Fibroblast of skin of back (primary cell): ENCODE measurements around the gene DQX1. TPM values are rescaled to one million over a fixed set of nuclear protein-coding genes. Genes with fewer than 3 reads are reported as not detected.
A peak's percentile ranks its signal among the peaks of the same experiment; 100 is the strongest.
"Not testable (repeated sequence)": the region's sequence is repeated elsewhere in the genome, so short reads cannot be mapped to it uniquely, and the experiment has no call there.

Source experiments
- DNase-seq: peaks from one replicate; pipeline ENCODE4 v3.0.0-alpha.2; 2013
- polyA plus RNA-seq, 2 experiments: library from polyadenylated mRNA; unstranded; fragments of 120-200 nt; gene quantifications; one replicate each; pipeline ENCODE4 v1.2.1, GENCODE V29; 2013; ENCODE audit not compliant: insufficient read length in 2 of 2

The DQX1 gene
- polyA plus RNA-seq (2013, experiment 1 of 2; ENCODE audit: insufficient read length) = not detected
- not detected for polyA plus RNA-seq (2013, experiment 2 of 2; ENCODE audit: insufficient read length)

- DNase-seq = peak; percentile 39
These were observed at the start of gene DQX1 for GRCh38 chr2:74525717-74526648. Gene DQX1 (minus strand): TSS chr2:74526231. CDS start chr2:74525729, 502 bp downstream.

- no peak for DNase-seq
These were observed 49.3 kb upstream of the DQX1 start for GRCh38 chr2:74575320-74575719.

GRCh38 chr2:74573747-74574562 lies 47.9 kb upstream of the DQX1 start:
- DNase-seq = peak; percentile 77

DNA sequence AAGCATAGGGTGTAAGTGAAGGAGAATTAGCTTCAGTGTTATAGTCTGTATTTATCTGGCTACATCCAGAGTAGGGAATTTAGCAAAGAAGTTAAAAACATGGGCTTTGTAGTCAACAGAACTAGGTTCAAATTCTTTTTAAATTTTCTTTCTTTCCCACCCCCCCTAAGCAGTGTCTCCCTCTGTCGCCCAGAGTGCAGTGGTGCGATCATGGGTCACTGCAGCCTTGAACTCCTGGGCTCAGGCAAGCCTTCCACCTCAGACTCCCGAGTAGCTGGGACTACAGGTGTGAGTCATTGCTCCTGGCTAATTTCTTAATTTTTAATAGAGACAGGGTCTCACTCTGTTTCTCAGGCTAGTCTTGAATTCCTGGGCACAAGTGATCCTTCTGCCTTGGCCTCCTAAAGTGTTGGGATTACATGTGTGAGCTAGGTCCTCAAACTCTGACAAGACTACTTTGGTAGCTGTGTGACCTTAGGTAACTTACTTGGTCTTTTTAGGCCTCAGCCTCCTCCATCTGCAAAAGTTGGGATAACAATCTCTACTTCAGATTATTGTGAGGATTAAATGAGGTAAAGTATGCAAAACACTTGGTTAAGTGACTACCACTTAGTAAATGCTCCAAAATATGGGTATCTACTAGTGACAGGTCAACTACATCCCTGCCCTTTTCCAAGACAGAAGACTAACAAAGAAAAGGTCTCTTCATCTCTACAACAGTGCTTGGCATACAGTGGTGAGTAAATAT lies 46.3 kb upstream of the DQX1 start:
- DNase-seq = no peak

- DNase-seq = no peak
These were observed 45.0 kb upstream of the DQX1 start for GRCh38 chr2:74571058-74571457.

DNA sequence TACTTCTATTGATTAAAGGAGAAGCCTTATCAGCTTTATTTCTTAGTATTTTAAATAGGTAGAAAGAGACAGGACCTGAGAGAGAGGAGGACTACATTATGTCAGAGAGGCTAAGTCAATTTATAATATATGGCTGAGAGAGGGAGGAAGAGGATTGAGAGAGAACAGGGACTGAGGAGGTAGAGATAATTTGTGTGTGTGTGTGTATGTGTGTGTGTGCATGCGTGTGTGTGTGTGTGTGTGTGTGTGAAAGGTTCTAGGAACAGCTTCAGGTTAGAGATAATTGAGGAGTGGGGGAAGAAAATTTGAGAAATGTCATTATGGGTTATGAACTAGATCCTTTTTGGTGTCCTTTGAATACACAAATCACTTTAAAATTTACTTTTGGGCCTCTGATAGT lies 43.7 kb upstream of the DQX1 start:
- no peak for DNase-seq

DNA sequence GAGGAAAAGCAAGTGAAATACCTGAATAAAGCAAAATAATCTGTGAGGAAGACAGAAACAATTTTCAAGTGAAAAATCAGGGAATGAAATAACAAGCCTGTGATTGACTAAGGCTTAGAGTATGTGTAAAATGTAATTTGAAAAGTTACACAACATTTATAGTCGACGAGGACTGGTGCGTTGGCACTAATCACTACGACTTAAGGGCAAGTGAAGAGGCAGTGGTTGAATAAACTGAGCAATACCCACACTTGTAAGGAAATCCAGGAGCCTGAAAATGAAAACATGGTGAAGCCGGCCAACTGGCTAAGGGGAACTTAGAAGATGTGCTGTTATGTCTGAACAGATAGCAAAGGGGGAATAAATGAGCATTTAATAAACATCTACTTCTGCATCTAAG lies 41.9 kb upstream of the DQX1 start:
- DNase-seq = peak; percentile 91

DNA sequence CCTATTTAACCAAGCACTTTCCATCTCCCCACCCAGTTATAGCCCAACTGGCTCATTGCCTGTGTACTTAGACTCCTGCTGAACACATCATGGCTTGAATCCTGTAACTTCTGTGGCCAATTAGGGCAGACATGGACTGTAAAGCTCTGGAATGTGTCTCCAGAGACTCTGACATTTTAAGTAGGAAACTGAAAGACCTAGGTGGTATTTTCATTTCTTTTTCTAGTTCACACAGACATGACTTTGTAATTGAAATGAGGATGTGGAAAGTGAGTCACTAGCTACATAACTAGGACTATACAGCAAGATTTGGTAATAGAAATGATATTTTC lies 40.7 kb upstream of the DQX1 start:
- peak; percentile 99 for DNase-seq

GRCh38 chr2:74566076-74566753 lies 40.2 kb upstream of the DQX1 start:
- no peak for DNase-seq

- peak; percentile 88 for DNase-seq
These were observed 38.2 kb upstream of the DQX1 start for GRCh38 chr2:74564222-74564621.

- no peak for DNase-seq
These were observed 36.2 kb upstream of the DQX1 start for GRCh38 chr2:74562126-74562775.

DNA sequence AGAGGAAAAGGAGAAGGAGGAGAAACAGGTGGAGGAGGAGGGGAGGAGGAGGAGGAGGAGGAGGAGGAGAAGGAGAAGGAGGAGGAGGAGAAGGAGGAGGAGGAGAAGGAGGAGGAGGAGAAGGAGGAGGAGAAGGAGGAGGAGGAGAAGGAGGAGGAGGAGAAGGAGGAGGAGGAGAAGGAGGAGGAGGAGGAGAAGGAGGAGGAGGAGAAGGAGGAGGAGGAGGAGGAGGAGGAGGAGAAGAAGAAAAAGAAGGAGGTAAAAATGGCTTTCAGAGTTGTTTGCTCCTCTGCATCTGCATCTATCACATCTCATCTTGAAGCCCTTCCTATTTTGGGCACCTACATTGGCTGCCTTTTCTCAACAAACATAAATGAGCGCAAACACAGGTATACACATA lies 35.0 kb upstream of the DQX1 start:
- DNase-seq = not testable (repeated sequence)

DNA sequence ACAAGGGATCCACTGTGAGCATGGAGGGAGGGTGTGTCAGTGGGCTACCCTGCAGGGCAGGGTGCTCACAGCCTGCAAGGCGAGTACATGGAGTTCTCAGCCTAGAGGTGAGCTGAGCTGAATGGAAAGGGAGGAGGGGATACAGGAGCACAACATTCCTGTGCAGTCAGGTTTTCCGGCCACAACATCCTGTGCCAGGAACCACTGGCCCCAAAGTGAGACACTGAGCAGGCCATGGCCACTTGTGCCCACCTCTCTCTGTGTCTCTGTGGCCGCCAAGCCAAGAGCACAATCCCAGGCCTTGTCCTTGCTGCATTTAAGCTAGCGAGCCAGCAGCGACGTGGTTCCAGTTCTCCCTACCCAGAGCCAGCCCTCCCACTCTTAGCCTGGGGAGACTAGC lies 34.6 kb upstream of the DQX1 start:
- DNase-seq = no peak

DNA sequence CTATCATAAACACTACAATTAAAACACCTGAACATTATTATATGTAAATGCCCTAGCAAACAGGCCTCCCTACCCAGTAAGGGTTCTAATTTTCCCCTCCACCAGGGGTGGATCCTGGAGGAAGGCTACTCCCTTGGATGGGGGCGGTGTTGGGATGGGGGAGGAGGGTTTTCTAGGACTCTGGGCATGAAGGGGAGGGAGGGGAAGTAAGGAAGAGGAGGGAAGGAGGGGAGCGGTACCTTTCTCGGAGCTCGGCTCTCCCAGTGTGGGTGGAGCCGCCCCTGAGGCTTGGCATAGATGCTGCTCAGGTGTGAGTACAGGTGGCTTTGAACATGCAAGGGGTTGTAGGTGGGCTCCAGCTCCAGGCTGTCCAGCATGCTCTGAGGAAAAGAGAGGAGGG lies 33.9 kb upstream of the DQX1 start:
- no peak for DNase-seq

- no peak for DNase-seq
These were observed 32.5 kb upstream of the DQX1 start for GRCh38 chr2:74558284-74559230.

DNA sequence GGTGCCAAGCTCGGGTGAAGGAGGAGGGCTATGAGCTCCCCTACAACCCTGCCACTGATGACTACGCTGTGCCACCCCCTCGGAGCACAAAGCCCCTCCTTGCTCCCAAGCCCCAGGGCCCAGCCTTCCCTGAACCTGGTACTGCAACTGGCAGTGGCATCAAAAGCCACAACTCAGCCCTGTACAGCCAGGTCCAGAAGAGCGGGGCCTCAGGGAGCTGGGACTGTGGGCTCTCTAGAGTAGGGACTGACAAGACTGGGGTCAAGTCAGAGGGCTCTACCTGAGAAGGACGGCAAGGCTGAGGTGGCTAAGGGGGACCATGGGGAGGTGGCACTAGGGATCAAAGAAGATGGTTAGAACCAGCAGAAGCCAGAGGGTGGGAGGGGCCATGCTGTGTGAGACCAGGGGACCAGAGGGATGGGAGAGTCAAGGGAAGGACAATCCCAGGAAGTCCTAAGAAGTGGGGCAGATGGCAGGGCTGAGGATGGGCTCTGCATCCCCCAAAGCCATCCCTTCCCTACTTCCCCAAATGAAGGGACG lies 30.9 kb upstream of the DQX1 start:
- no peak for DNase-seq

DNA sequence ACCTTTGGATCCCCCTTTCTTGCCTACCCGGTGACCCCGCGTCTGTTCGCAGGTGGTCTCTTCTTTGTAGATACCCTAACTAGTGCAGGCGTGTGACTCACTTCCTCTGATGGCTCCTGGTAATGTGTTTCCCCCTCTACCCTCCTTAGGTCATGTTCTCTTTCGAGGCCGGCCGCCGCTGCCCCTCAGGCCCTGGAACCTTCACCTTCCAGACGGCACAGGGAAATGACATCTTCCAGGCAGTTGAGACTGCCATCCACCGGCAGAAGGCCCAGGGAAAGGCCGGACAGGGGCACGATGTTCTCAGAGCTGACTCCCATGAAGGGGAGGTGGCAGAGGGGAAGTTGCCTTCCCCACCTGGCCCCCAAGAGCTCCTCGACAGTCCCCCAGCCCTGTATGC lies 30.1 kb upstream of the DQX1 start:
- no peak for DNase-seq

DNA sequence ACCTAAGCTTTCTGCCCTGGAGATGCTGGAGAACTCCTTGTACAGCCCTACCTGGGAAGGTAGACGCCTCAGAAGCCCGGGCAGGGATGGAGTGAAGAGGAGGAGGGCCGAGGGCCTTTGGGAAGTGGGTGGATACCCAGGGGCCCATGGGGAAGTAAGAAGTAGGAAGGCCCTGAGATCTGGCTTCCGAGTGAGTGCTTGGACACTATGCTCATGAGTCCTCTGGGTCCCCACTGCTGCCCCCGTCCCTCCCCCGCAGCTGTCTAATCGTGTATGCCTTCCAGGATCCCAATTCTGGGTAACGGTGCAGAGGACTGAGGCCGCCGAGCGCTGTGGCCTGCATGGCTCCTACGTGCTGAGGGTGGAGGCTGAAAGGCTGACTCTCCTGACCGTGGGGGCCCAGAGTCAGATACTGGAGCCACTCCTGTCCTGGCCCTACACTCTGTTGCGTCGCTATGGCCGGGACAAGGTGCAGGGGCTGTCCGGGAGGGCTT lies 29.6 kb upstream of the DQX1 start:
- no peak for DNase-seq

DNA sequence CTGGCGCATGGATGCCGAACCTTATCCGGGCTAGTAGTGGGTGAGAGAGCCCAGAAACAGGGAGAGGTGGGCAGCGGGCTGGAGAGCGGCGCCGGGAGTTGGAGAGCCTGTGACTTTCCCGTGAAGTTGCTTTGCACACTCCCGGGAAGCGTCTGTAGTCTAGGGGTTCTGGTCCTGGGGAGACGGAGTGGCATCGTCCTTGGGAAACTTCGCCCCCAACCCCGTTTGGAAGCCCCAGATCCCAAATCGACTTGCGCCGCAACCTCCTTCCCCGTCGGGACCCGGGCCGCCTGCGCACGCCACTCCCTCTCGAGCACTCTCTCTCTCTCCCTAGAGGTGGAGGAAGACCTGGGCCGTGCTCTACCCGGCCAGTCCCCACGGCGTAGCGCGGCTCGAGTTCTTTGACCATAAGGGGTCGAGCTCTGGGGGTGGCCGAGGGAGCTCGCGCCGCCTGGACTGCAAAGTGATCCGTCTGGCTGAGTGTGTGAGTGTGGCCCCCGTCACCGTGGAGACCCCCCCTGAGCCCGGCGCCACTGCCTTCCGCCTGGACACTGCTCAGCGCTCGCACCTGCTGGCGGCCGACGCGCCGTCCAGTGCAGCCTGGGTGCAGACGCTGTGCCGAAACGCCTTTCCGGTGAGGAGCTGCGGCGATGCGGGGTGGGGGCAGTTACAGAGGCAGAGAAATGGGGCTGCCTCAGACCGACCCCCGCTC lies 28.9 kb upstream of the DQX1 start:
- peak; percentile 41 for DNase-seq
